GM12801 (cell line): ENCODE results near the gene MKS1.

Experiments
- CTCF ChIP-seq: IDR thresholded peaks from one replicate; pipeline ENCODE4 v1.5.1; 2011; ENCODE audit warnings: control low read depth; ENCODE audit not compliant: insufficient read length; ENCODE audit errors: extremely low read depth

The MKS1 gene

GRCh38 chr17:58239987-58240386 lies 20.9 kb upstream of the MKS1 start:
- no peak for TF ChIP-seq CTCF

- no peak for TF ChIP-seq CTCF
These were observed 19.1 kb upstream of the MKS1 start, which contains the start of gene LPO for GRCh38 chr17:58238147-58238634. TSS of gene LPO (plus strand) at chr17:58238584. CDS start at chr17:58242980, 4,396 bp downstream.

GRCh38 chr17:58236394-58236793 lies 17.3 kb upstream of the MKS1 start:
- TF ChIP-seq CTCF: no peak

- TF ChIP-seq CTCF: no peak
These were observed 16.8 kb upstream of the MKS1 start for GRCh38 chr17:58235821-58236220.

- no peak for TF ChIP-seq CTCF
These were observed 15.5 kb upstream of the MKS1 start for GRCh38 chr17:58234512-58234911.

- no peak for TF ChIP-seq CTCF
These were observed 14.5 kb upstream of the MKS1 start for GRCh38 chr17:58233543-58233942.

GRCh38 chr17:58232707-58233156 lies 13.7 kb upstream of the MKS1 start:
- TF ChIP-seq CTCF: no peak
